Measurements from ENCODE around the gene MDGA2. TPM values are rescaled to one million over a fixed set of nuclear protein-coding genes. Genes with fewer than 3 reads are reported as not detected.

Gene MDGA2
- polyA plus RNA-seq, 1 experiment: not detected

DNA sequence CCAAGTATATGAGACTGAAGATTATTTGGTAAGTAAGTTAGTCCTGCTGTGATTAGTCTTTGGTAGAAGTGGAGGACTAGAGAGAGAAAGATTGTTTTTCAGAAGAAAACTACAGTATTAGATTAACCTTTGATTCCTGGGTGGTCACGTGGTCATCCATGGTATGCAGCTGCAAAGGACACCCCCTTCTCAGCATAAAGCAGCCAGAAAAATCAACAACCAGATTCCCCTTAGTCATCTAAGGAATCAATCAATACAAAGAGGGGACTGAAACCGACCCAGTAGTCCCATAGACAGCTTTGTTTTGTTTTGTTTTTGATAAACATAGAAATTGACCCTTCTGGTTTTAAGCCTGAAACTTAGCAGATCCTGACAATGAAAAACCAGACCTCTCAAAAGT lies 30.3 kb upstream of the MDGA2 start:
- H3K27me3 ChIP-seq (ENCODE audit: control insufficient read depth, insufficient read depth, low read length): no peaks in the 10 kb centered on the region
- CTCF ChIA-PET: no interaction called here
- DNase-seq (ENCODE audit: low read depth, low spot score): no peak
- no peak overlapping the region for H3K27ac ChIP-seq (ENCODE audit: low read depth, low read length)
- POLR2A ChIA-PET: no interaction called here
- TF ChIP-seq, protein P1, sequence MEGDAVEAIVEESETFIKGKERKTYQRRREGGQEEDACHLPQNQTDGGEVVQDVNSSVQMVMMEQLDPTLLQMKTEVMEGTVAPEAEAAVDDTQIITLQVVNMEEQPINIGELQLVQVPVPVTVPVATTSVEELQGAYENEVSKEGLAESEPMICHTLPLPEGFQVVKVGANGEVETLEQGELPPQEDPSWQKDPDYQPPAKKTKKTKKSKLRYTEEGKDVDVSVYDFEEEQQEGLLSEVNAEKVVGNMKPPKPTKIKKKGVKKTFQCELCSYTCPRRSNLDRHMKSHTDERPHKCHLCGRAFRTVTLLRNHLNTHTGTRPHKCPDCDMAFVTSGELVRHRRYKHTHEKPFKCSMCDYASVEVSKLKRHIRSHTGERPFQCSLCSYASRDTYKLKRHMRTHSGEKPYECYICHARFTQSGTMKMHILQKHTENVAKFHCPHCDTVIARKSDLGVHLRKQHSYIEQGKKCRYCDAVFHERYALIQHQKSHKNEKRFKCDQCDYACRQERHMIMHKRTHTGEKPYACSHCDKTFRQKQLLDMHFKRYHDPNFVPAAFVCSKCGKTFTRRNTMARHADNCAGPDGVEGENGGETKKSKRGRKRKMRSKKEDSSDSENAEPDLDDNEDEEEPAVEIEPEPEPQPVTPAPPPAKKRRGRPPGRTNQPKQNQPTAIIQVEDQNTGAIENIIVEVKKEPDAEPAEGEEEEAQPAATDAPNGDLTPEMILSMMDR (IDR thresholded peaks at IDR 0.05; ENCODE audit: low read depth, low read length): no peak
- H3K4me3 ChIP-seq (ENCODE audit: low read depth, low read length): no peak overlapping the region
- H3K9me3 ChIP-seq (ENCODE audit: control insufficient read depth, insufficient read depth, low read length): peaks cover 6% of the 10 kb centered on the region; the same call in 1 of the 2 replicates

DNA sequence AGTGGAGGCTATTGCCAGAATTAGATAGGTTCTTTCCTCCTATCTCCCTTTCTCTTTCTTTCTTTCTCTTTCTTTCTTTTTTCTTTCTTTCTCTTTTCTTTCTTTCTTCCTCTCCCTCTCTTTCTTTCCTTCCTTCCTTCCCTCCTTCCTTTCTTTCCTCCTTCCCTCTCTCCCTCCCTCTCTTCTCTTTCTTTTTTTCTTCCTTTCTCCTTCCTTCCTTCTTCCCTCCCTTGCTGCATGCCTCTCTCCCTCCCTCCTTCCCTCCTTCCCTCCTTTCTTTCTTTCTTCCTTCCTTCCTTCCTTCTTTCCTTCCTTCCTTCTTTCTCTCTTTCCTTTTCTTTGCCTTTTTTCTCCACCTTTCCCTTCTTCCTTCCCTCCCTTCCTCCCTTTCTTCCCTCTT lies 16.4 kb upstream of the MDGA2 start:
- no peak for DNase-seq (ENCODE audit: low read depth, low spot score)
- POLR2A ChIA-PET: no interaction called here
- CTCF ChIA-PET: no interaction called here
- Histone ChIP-seq H3K4me3 (ENCODE audit: low read depth, low read length) (no peak overlapping the region), H3K9me3 (ENCODE audit: control insufficient read depth, insufficient read depth, low read length) (peaks cover 8% of the 10 kb centered on the region), H3K27me3 (ENCODE audit: control insufficient read depth, insufficient read depth, low read length) (no peaks in the 10 kb centered on the region), H3K27ac (ENCODE audit: low read depth, low read length) (no peak overlapping the region)
- TF ChIP-seq, protein P1 (IDR thresholded peaks at IDR 0.05; ENCODE audit: low read depth, low read length): no peak

- TF ChIP-seq, protein P1 (IDR thresholded peaks at IDR 0.05; ENCODE audit: low read depth, low read length): no peak
- CTCF ChIA-PET: no interaction called here
- POLR2A ChIA-PET: no interaction called here
- Histone ChIP-seq H3K9me3 (ENCODE audit: control insufficient read depth, insufficient read depth, low read length) (peaks cover 13% of the 10 kb centered on the region; the same call in 1 of the 2 replicates), H3K27ac (ENCODE audit: low read depth, low read length) (no peak overlapping the region), H3K4me3 (ENCODE audit: low read depth, low read length) (no peak overlapping the region), H3K27me3 (ENCODE audit: control insufficient read depth, insufficient read depth, low read length) (peaks cover 3% of the 10 kb centered on the region)
- DNase-seq (ENCODE audit: low read depth, low spot score): no peak
Observed at GRCh38 chr14:47678993-47679392, 3.6 kb upstream of the MDGA2 start.

DNA sequence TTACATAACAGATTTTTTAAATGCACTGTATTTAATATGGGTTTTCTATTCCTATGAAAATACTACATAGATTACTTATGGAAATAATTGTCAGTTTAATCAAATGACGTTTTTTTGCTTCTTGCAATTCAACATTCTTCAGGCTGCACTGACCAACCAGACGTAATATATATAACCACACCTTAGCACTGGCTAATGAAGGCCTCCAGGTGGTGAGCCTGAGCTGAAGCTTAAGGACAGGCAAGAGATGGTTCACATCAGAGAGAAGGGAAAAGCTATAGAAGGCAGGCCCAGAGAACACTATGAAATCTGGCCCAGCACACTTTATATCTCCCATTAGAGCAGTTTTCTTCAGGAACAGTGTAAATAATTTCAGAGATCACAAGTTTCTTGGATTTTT lies 2.8 kb upstream of the MDGA2 start:
- peaks cover 13% of the 10 kb centered on the region; the same call in 1 of the 2 replicates for H3K9me3 ChIP-seq (ENCODE audit: control insufficient read depth, insufficient read depth, low read length)
- H3K4me3 ChIP-seq (ENCODE audit: low read depth, low read length): no peak overlapping the region
- ChIA-PET POLR2A (no interaction called here), CTCF (no interaction called here)
- TF ChIP-seq, protein P1 (IDR thresholded peaks at IDR 0.05; ENCODE audit: low read depth, low read length): no peak
- no peak overlapping the region for H3K27ac ChIP-seq (ENCODE audit: low read depth, low read length)
- peaks cover 3% of the 10 kb centered on the region for H3K27me3 ChIP-seq (ENCODE audit: control insufficient read depth, insufficient read depth, low read length)
- DNase-seq (ENCODE audit: low read depth, low spot score): no peak

DNA sequence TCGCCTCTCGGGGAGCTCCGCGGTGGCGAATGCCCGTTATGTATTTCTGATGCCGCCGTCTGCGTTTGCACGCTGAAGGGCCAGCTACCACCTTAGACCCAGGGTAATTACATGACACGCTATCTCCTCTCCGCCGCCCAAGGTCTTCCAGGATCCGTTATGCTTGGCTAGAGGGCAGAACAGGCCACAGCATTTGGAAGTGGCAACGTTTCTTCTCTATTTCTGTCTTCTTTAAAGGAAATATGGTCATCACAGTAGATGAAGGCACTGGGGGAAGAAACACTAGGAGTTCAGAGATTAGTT lies 861 bp upstream of the MDGA2 start:
- POLR2A ChIA-PET: no interaction called here
- CTCF ChIA-PET: no interaction called here
- H3K27me3 ChIP-seq (ENCODE audit: control insufficient read depth, insufficient read depth, low read length): peaks cover 3% of the 10 kb centered on the region
- H3K9me3 ChIP-seq (ENCODE audit: control insufficient read depth, insufficient read depth, low read length): peaks cover 13% of the 10 kb centered on the region; the same call in 1 of the 2 replicates
- TF ChIP-seq, protein P1 (IDR thresholded peaks at IDR 0.05; ENCODE audit: low read depth, low read length): no peak
- H3K27ac ChIP-seq (ENCODE audit: low read depth, low read length): no peak overlapping the region
- H3K4me3 ChIP-seq (ENCODE audit: low read depth, low read length): no peak overlapping the region
- DNase-seq (ENCODE audit: low read depth, low spot score): no peak

Data from AG04450 (cell line).